Measurements from ENCODE around the gene SBK2. TPM values are rescaled to one million over a fixed set of nuclear protein-coding genes. Genes with fewer than 3 reads are reported as not detected.

The SBK2 gene
- total RNA-seq, 2 experiments from 2014 or later, result not detected

GRCh38 chr19:55488986-55489710 lies 47.8 kb downstream of the SBK2 start:
- ChIA-PET POLR2A (no interaction called here), CTCF (ENCODE audit: unreplicated experiment) (no interaction called here)
- Histone ChIP-seq H3K4me2 (ENCODE audit: low read length) (no peak overlapping the region), H2AFZ (ENCODE audit: low read length) (no peak overlapping the region), H3K27ac (ENCODE audit: low read depth, low read length, poor library complexity, severe bottlenecking) (no peak overlapping the region), H3K9me3 (ENCODE audit: low read length) (no peaks in the 10 kb centered on the region), H3K9me2 (ENCODE audit: insufficient read depth, low read length) (no peaks in the 10 kb centered on the region), H3K4me3 (ENCODE audit: low read depth, low read length, poor library complexity, severe bottlenecking) (no peak overlapping the region), H4K20me1 (ENCODE audit: insufficient read depth, low read length) (no peaks in the 10 kb centered on the region), H3K79me2 (ENCODE audit: insufficient read depth, low read depth, low read length) (no peaks in the 10 kb centered on the region), H3K36me3 (ENCODE audit: insufficient read depth, low read length) (no peaks in the 10 kb centered on the region), H3K4me1 (ENCODE audit: insufficient read depth, low read length, poor library complexity, severe bottlenecking) (peaks cover 32% of the 10 kb centered on the region)
- intact Hi-C loops (cut with micrococcal nuclease; ENCODE audit: unreplicated experiment), result no loop called here
- no peak for TF ChIP-seq EZH2phosphoT487 (IDR thresholded peaks at IDR 0.05; ENCODE audit: borderline replicate concordance, low read depth, low read length)
- TF ChIP-seq, protein P1, sequence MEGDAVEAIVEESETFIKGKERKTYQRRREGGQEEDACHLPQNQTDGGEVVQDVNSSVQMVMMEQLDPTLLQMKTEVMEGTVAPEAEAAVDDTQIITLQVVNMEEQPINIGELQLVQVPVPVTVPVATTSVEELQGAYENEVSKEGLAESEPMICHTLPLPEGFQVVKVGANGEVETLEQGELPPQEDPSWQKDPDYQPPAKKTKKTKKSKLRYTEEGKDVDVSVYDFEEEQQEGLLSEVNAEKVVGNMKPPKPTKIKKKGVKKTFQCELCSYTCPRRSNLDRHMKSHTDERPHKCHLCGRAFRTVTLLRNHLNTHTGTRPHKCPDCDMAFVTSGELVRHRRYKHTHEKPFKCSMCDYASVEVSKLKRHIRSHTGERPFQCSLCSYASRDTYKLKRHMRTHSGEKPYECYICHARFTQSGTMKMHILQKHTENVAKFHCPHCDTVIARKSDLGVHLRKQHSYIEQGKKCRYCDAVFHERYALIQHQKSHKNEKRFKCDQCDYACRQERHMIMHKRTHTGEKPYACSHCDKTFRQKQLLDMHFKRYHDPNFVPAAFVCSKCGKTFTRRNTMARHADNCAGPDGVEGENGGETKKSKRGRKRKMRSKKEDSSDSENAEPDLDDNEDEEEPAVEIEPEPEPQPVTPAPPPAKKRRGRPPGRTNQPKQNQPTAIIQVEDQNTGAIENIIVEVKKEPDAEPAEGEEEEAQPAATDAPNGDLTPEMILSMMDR (conservative IDR thresholded peaks at IDR 0.05; ENCODE audit: low read length), result no peak
- DNase-seq (ENCODE audit: low spot score), result no peak
- BruUV-seq (replicated peaks), result no TSS peak

DNA sequence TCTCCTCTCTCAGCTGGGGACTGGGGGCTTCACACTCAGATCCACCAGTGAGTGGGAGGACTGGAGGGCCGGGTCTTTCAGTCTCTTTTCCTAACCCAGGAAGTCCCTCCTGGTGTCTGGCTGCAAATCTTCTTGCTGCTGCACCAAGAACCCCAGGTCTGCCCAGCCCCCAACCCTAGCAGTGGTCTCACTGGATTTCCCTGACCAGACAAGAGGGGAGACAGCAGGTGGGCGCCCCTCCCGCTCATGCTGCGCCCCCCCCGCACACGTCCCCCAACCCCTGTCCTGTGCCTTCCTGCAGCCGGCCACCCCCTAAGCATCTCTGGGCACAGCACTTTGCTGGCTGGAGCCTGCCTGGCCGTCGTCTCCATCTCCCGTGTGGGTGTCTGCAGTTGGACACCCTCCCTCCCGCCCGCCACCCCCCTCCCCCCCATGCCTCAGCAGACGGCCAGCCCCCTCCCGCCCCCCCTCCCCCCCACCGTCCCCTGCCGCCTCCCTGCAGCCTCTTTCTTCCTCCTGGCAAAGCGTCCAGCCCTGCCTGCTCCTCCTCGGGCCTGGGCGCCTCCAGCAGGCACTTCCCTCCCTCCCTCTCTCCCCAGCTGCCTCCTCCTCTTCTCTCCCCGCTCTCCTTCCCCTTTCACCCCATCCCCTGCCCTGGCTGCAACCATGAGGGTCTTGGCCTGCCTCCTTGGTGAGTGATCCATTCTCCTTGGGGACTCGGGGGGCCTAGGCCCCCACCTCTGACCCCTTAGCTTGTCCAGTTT lies 48.8 kb downstream of the SBK2 start, which contains the start of gene SSC5D:
TSS of gene SSC5D (plus strand) at position 513 of the 764 bp plus-strand sequence. CDS start at position 667, 154 bp downstream.
- Histone ChIP-seq H3K4me1 (ENCODE audit: insufficient read depth, low read length, poor library complexity, severe bottlenecking) (peaks cover 33% of the 10 kb centered on the region), H3K36me3 (ENCODE audit: insufficient read depth, low read length) (no peaks in the 10 kb centered on the region; the same call in 1 of the 2 replicates), H3K9me2 (ENCODE audit: insufficient read depth, low read length) (no peaks in the 10 kb centered on the region), H2AFZ (ENCODE audit: low read length) (no peak within 1 kb of the TSS), H3K27ac (ENCODE audit: low read depth, low read length, poor library complexity, severe bottlenecking) (no peak within 1 kb of the TSS), H3K4me3 (ENCODE audit: low read depth, low read length, poor library complexity, severe bottlenecking) (no peak within 1 kb of the TSS), H3K79me2 (ENCODE audit: insufficient read depth, low read depth, low read length) (no peaks in the 10 kb centered on the region), H4K20me1 (ENCODE audit: insufficient read depth, low read length) (no peaks in the 10 kb centered on the region), H3K9me3 (ENCODE audit: low read length) (no peaks in the 10 kb centered on the region), H3K4me2 (ENCODE audit: low read length) (peak within 1 kb of the TSS; percentile 29)
- TF ChIP-seq EZH2phosphoT487 (IDR thresholded peaks at IDR 0.05; ENCODE audit: borderline replicate concordance, low read depth, low read length), result no peak
- TF ChIP-seq, protein P1 (conservative IDR thresholded peaks at IDR 0.05; ENCODE audit: low read length), result no peak
- DNase-seq (ENCODE audit: low spot score), result no peak
- ChIA-PET POLR2A (no interaction called here), CTCF (ENCODE audit: unreplicated experiment) (no interaction called here)
- no TSS peak for BruUV-seq (replicated peaks)
- intact Hi-C loops (cut with micrococcal nuclease; ENCODE audit: unreplicated experiment), result no loop called here

All from OCI-LY7 (cell line).